GM23248 (cell line): ENCODE measurements around the gene NRG3.

Experiments
- EZH2 ChIP-seq: fragments of 200-600 bp; sonication (generic); IDR thresholded peaks from 2 replicates; pipeline ENCODE4 v1.6.1; 2018; ENCODE audit warnings: antibody characterized with exemption, mild to moderate bottlenecking; ENCODE audit not compliant: insufficient read depth, poor library complexity, severe bottlenecking
- EZH2phosphoT487 ChIP-seq: fragments of 200-600 bp; sonication (generic); IDR thresholded peaks from 2 replicates; pipeline ENCODE4 v1.6.1; 2018; ENCODE audit warnings: antibody characterized with exemption, moderate library complexity, mild to moderate bottlenecking, low read depth; ENCODE audit not compliant: insufficient read depth

GRCh38 chr10:82543631-82544030 is 668.6 kb downstream of the NRG3 start:
- TF ChIP-seq EZH2 (no peak), EZH2phosphoT487 (no peak)
